ENCODE data around the gene KCTD11. TPM values are rescaled to one million over a fixed set of nuclear protein-coding genes. Genes with fewer than 3 reads are reported as not detected.

The KCTD11 gene
- total and polyA plus RNA-seq, 2 of the 13 experiments (the other 11 are each of a cell fraction or from before 2014, with no cell fraction given), result 1.6 to 2.6 TPM

GRCh38 chr17:7307686-7308624 is 44.0 kb upstream of the KCTD11 start (continued):
- peak; percentile 42; the same call in 1 of the 2 replicates for TF ChIP-seq TFDP1 (CRISPR knock-in tag; IDR thresholded peaks at IDR 0.05; ENCODE audit: borderline replicate concordance)
- TF ChIP-seq ZNF547 (CRISPR knock-in tag; IDR thresholded peaks at IDR 0.05), result peak; percentile 8; the same call in 1 of the 2 replicates
- TF ChIP-seq SOX5 (CRISPR knock-in tag; IDR thresholded peaks at IDR 0.05; ENCODE audit: borderline replicate concordance), result no peak
- TF ChIP-seq MYPOP (CRISPR knock-in tag; IDR thresholded peaks at IDR 0.05), result peak; percentile 62; the same call in 1 of the 2 replicates
- TF ChIP-seq HOXA7 (CRISPR knock-in tag; IDR thresholded peaks at IDR 0.05), result no peak
- peak; percentile 89 for TF ChIP-seq GABPB1 (CRISPR knock-in tag; IDR thresholded peaks at IDR 0.05)
- 0 out of 2 replicates have a peak, but pooled peaks have one; percentile 36 for TF ChIP-seq MEF2D (CRISPR knock-in tag; IDR thresholded peaks at IDR 0.05)
- TF ChIP-seq GABPA (IDR thresholded peaks at IDR 0.05; ENCODE audit: low read depth, low read length), result peak; percentile 55
- no peak; the same call in 1 of the 2 replicates for TF ChIP-seq GABPA (CRISPR knock-in tag; IDR thresholded peaks at IDR 0.05; ENCODE audit: low read depth)
- no peak for TF ChIP-seq ZNF672 (CRISPR knock-in tag; IDR thresholded peaks at IDR 0.05)
- TF ChIP-seq ZNF431 (CRISPR knock-in tag; IDR thresholded peaks at IDR 0.05; ENCODE audit: borderline replicate concordance, low read depth), result 0 out of 2 replicates have a peak, but pooled peaks have one; percentile 43
- no peak for TF ChIP-seq TFAP4 (IDR thresholded peaks at IDR 0.05; ENCODE audit: borderline replicate concordance, low read depth)
- no peak for TF ChIP-seq HNF1A (IDR thresholded peaks at IDR 0.05; ENCODE audit: low read depth)
- no peak for TF ChIP-seq HNF1A (CRISPR knock-in tag; IDR thresholded peaks at IDR 0.05; ENCODE audit: borderline replicate concordance)
- TF ChIP-seq SNAI1 (CRISPR knock-in tag; IDR thresholded peaks at IDR 0.05; ENCODE audit: borderline replicate concordance), result peak; percentile 72; the same call in 1 of the 2 replicates
- 0 out of 2 replicates have a peak, but pooled peaks have one; percentile 37 for TF ChIP-seq ZNF639 (CRISPR knock-in tag; conservative IDR thresholded peaks at IDR 0.05)
- TF ChIP-seq FOXK1 (CRISPR knock-in tag; IDR thresholded peaks at IDR 0.05; ENCODE audit: borderline replicate concordance, low read depth), result no peak
- 0 out of 2 replicates have a peak, but pooled peaks have one; percentile 57 for TF ChIP-seq HNRNPL (IDR thresholded peaks at IDR 0.05; ENCODE audit: low read depth, low read length)
- no peak for TF ChIP-seq GATA4 (IDR thresholded peaks at IDR 0.05; ENCODE audit: borderline replicate concordance, low read depth)
